Nephron progenitor cell (in vitro differentiated cells): ENCODE data around the gene UAP1L1.

ENCODE experiments used
- DNase-seq: peaks from one replicate; pipeline ENCODE4 v3.0.0; 2021
- H3K27ac Mint-ChIP-seq: 2 replicates; pipeline ENCODE4 v1.8.0; 2021; ENCODE audit warnings: mild to moderate bottlenecking, moderate library complexity, mixed read lengths
- H3K27me3 Mint-ChIP-seq: 2 replicates; pipeline ENCODE4 v1.8.0; 2021; ENCODE audit warnings: mild to moderate bottlenecking, low read depth, mixed read lengths; ENCODE audit not compliant: poor library complexity
- H3K36me3 Mint-ChIP-seq: 2 replicates; pipeline ENCODE4 v1.8.0; 2021; ENCODE audit warnings: low read depth, mixed read lengths
- H3K4me1 Mint-ChIP-seq: 2 replicates; pipeline ENCODE4 v1.8.0; 2021; ENCODE audit warnings: mixed read lengths
- H3K4me3 Mint-ChIP-seq: 2 replicates; pipeline ENCODE4 v1.8.0; 2021; ENCODE audit warnings: mild to moderate bottlenecking, moderate library complexity, mixed read lengths
- H3K9me3 Mint-ChIP-seq: 2 replicates; pipeline ENCODE4 v1.8.0; 2021; ENCODE audit warnings: mild to moderate bottlenecking, moderate library complexity, mixed read lengths
- TF ChIP-seq, protein P1 (sequence below): fragments of 200-600 bp; sonication (generic); IDR thresholded peaks from 2 replicates; pipeline ENCODE4 v1.5.0; 2021; ENCODE audit warnings: antibody characterized with exemption

UAP1L1 gene

GRCh38 chr9:137087409-137087925, 10.2 kb downstream of the UAP1L1 start:
- peaks cover 24% of the 10 kb centered on the region for H3K4me1 Mint-ChIP-seq
- H3K4me3 Mint-ChIP-seq: peak overlapping the region; percentile 88
- TF ChIP-seq, protein P1, sequence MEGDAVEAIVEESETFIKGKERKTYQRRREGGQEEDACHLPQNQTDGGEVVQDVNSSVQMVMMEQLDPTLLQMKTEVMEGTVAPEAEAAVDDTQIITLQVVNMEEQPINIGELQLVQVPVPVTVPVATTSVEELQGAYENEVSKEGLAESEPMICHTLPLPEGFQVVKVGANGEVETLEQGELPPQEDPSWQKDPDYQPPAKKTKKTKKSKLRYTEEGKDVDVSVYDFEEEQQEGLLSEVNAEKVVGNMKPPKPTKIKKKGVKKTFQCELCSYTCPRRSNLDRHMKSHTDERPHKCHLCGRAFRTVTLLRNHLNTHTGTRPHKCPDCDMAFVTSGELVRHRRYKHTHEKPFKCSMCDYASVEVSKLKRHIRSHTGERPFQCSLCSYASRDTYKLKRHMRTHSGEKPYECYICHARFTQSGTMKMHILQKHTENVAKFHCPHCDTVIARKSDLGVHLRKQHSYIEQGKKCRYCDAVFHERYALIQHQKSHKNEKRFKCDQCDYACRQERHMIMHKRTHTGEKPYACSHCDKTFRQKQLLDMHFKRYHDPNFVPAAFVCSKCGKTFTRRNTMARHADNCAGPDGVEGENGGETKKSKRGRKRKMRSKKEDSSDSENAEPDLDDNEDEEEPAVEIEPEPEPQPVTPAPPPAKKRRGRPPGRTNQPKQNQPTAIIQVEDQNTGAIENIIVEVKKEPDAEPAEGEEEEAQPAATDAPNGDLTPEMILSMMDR: no peak
- H3K27ac Mint-ChIP-seq: peak overlapping the region; percentile 88
- peaks cover 17% of the 10 kb centered on the region for H3K36me3 Mint-ChIP-seq
- H3K27me3 Mint-ChIP-seq: peaks cover 30% of the 10 kb centered on the region
- no peak for DNase-seq
- H3K9me3 Mint-ChIP-seq: no peaks in the 10 kb centered on the region

DNA sequence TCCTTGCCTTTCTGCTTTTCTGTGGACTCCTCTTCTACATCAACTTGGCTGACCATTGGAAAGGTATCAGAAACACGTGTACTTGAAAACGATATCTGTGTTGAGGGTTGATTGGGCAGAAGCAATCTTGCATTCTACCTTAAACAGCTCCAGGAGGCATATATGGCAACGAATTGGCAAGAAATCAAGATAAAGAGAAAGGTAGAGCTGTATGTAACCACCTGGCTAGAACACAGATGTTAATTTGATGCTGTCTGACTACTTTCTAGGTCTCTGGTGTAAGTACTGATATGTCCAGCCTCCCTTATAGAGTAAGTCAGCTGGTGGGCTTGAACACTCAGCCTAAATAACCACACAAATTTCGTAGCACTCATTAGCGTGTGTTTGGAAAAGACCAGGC, 10.8 kb downstream of the UAP1L1 start:
- H3K4me1 Mint-ChIP-seq: peaks cover 24% of the 10 kb centered on the region
- H3K9me3 Mint-ChIP-seq: no peaks in the 10 kb centered on the region
- peak overlapping the region; percentile 88 for H3K4me3 Mint-ChIP-seq
- DNase-seq: no peak
- peaks cover 23% of the 10 kb centered on the region for H3K36me3 Mint-ChIP-seq
- H3K27ac Mint-ChIP-seq: no peak overlapping the region
- H3K27me3 Mint-ChIP-seq: peaks cover 30% of the 10 kb centered on the region
- TF ChIP-seq, protein P1: no peak

DNA sequence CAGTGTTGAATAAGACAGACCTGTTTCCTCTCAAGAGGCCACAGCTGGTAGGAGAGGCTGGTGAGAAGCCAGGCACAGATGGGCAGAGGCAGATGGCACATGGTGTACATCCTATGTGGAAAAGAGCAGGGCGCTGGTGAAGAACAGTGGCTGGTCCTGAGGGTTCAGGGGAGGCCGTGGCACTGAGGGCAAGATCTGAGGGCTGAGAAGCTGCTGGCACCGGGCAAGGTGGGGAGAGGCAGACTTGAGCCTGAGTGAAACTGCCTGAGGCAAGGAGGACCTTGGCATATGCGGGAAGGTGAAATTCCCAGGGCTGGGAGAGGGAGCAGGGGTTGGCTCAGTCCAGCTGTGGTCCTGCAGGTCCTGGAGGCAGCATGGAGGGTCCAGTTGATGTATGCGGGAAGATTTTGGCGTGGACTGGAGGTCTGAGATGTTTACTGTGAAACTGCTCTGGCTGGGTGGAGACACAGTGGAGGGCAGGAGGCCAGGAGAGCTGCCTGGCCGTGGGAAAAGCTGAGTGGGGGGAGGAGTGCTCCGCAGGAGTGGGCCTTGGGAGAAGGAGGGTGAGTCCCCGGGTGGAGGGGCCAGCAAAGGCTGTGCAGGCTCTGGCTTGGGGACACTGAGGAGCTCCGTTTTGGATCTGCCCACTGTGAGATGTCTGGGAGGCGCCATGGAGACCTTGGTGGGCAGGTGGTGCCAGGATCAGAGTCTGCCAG, 12.1 kb downstream of the UAP1L1 start:
- Mint-ChIP-seq H3K27ac (no peak overlapping the region), H3K4me3 (no peak overlapping the region)

GRCh38 chr9:137095664-137096517, 18.6 kb downstream of the UAP1L1 start:
- Mint-ChIP-seq H3K27ac (no peak overlapping the region), H3K36me3 (peaks cover 29% of the 10 kb centered on the region)
- no peak for DNase-seq

More for the DNA sequence above, 12.1 kb downstream of the UAP1L1 start:
- no peak for DNase-seq
- no peaks in the 10 kb centered on the region for H3K9me3 Mint-ChIP-seq
- peaks cover 27% of the 10 kb centered on the region for H3K36me3 Mint-ChIP-seq
- TF ChIP-seq, protein P1: no peak
- H3K27me3 Mint-ChIP-seq: peaks cover 18% of the 10 kb centered on the region
- peaks cover 17% of the 10 kb centered on the region for H3K4me1 Mint-ChIP-seq

DNA sequence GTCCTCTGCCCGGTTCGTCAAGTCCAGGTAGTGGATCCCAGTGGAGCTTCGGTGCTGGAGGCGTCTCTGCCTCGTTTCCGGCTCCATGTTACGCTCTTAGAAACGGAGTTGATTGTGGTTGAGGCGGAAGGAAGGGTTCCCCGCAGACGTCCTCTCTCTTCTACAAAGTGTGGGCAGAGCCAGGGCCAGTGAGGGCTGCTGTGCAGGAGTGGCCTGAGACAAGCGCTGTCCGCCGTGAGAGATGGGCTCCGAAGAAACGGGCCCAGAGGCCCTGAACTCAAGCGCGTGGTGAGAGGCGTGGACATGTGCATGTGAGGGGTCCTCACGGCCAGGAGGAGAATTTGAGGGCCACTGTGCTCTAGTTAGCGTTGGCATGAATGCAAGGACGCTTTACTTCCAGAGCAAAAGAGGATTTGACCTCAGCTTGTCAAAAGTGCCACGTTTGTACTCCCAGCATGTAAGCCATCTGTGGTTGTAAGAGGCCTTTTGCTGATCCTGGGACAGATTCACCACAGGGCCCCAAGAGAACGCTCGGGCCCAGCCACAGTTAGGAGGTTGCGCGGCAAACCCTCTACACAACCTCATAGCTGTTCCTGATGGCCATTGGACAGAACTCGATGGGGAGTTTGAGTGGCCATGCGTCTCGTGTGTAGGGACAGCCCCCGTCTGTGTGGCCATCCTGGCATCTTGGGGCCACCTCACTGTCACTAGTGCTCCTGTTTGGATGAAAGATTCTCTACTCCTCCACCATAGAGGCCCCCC, 19.6 kb downstream of the UAP1L1 start:
- TF ChIP-seq, protein P1: no peak
- Mint-ChIP-seq H3K9me3 (no peaks in the 10 kb centered on the region), H3K36me3 (peaks cover 25% of the 10 kb centered on the region), H3K4me1 (no peaks in the 10 kb centered on the region), H3K27me3 (no peaks in the 10 kb centered on the region), H3K27ac (no peak overlapping the region), H3K4me3 (no peak overlapping the region)
- no peak for DNase-seq

More at GRCh38 chr9:137095664-137096517, 18.6 kb downstream of the UAP1L1 start:
- Mint-ChIP-seq H3K9me3 (no peaks in the 10 kb centered on the region), H3K4me3 (no peak overlapping the region), H3K4me1 (no peaks in the 10 kb centered on the region), H3K27me3 (no peaks in the 10 kb centered on the region)
- TF ChIP-seq, protein P1: no peak
